ENCODE results near the gene BMPER. TPM values are rescaled to one million over a fixed set of nuclear protein-coding genes. Genes with fewer than 3 reads are reported as not detected.

Gene BMPER
- total RNA-seq, 1 experiment from 2014 or later = not detected

- BruUV-seq (replicated peaks) = no TSS peak
- no peaks in the 10 kb centered on the region for H3K27me3 ChIP-seq (replicated peaks; ENCODE audit: control insufficient read depth, insufficient read depth, low read length)
- H3K9me3 ChIP-seq = no peaks in the 10 kb centered on the region
- CTCF ChIA-PET = no interaction called here
- H3K9me3 Mint-ChIP-seq (ENCODE audit: unreplicated experiment) = no peaks in the 10 kb centered on the region
- H3K4me1 Mint-ChIP-seq (ENCODE audit: low read depth, unreplicated experiment) = no peaks in the 10 kb centered on the region
- H3K4me3 Mint-ChIP-seq (ENCODE audit: unreplicated experiment) = no peak overlapping the region
- DNase-seq = no peak
- H3K4me1 ChIP-seq = no peaks in the 10 kb centered on the region
- intact Hi-C loops (cut with micrococcal nuclease; ENCODE audit: unreplicated experiment) = no loop called here
- H3K36me3 Mint-ChIP-seq (ENCODE audit: insufficient read depth, unreplicated experiment) = no peaks in the 10 kb centered on the region
- no peak overlapping the region for H3K4me3 ChIP-seq (ENCODE audit: low read depth, low read length)
- H3K27me3 Mint-ChIP-seq (ENCODE audit: insufficient read depth, unreplicated experiment) = peaks cover 14% of the 10 kb centered on the region
- POLR2A ChIA-PET = no interaction called here
- TF ChIP-seq CTCF (IDR thresholded peaks at IDR 0.05; ENCODE audit: insufficient read depth in 1 of 2, low read depth in 1 of 2, low read length in 1 of 2, severe bottlenecking in 1 of 2, unreplicated experiment in 1 of 2) = no peak
- H3K27ac Mint-ChIP-seq (ENCODE audit: unreplicated experiment) = no peak overlapping the region
- no peaks in the 10 kb centered on the region for H3K36me3 ChIP-seq (ENCODE audit: control insufficient read depth, insufficient read depth, low read length)
Measured at GRCh38 chr7:33928986-33929385, 23.6 kb downstream of the BMPER start.

GRCh38 chr7:33932221-33932620 lies 26.9 kb downstream of the BMPER start:
- intact Hi-C loops (cut with micrococcal nuclease; ENCODE audit: unreplicated experiment) = loop anchor here (1.0 to 2.0 kb wide), 2 partner anchors 175 to 509 kb away; no protein-coding TSS in a partner anchor
- DNase-seq = no peak
- no peaks in the 10 kb centered on the region for H3K36me3 Mint-ChIP-seq (ENCODE audit: insufficient read depth, unreplicated experiment)
- no peaks in the 10 kb centered on the region for H3K36me3 ChIP-seq (ENCODE audit: control insufficient read depth, insufficient read depth, low read length)
- no peaks in the 10 kb centered on the region for H3K9me3 Mint-ChIP-seq (ENCODE audit: unreplicated experiment)
- peaks cover 16% of the 10 kb centered on the region for H3K27me3 Mint-ChIP-seq (ENCODE audit: insufficient read depth, unreplicated experiment)
- H3K4me3 ChIP-seq (ENCODE audit: low read depth, low read length) = no peak overlapping the region
- no peaks in the 10 kb centered on the region for H3K27me3 ChIP-seq (replicated peaks; ENCODE audit: control insufficient read depth, insufficient read depth, low read length)
- no peaks in the 10 kb centered on the region for H3K9me3 ChIP-seq
- ChIA-PET POLR2A (no interaction called here), CTCF (interaction anchor here (0.6 to 1.5 kb wide), 13 partner anchors 11 to 749 kb away, joined by 3 to 13 read pairs (median 3); no protein-coding TSS in a partner anchor)
- no peaks in the 10 kb centered on the region for H3K4me1 Mint-ChIP-seq (ENCODE audit: low read depth, unreplicated experiment)
- no peaks in the 10 kb centered on the region for H3K4me1 ChIP-seq
- TF ChIP-seq CTCF (IDR thresholded peaks at IDR 0.05; ENCODE audit: insufficient read depth in 1 of 2, low read depth in 1 of 2, low read length in 1 of 2, severe bottlenecking in 1 of 2, unreplicated experiment in 1 of 2) = no peak
- no peak overlapping the region for H3K4me3 Mint-ChIP-seq (ENCODE audit: unreplicated experiment)
- BruUV-seq (replicated peaks) = no TSS peak
- no peak overlapping the region for H3K27ac Mint-ChIP-seq (ENCODE audit: unreplicated experiment)

GRCh38 chr7:33932832-33933468 lies 27.6 kb downstream of the BMPER start:
- H3K36me3 Mint-ChIP-seq (ENCODE audit: insufficient read depth, unreplicated experiment) = no peaks in the 10 kb centered on the region
- peaks cover 21% of the 10 kb centered on the region for H3K27me3 Mint-ChIP-seq (ENCODE audit: insufficient read depth, unreplicated experiment)
- no peaks in the 10 kb centered on the region for H3K9me3 Mint-ChIP-seq (ENCODE audit: unreplicated experiment)

More at GRCh38 chr7:33932832-33933468, 27.6 kb downstream of the BMPER start:
- no peak overlapping the region for H3K4me3 Mint-ChIP-seq (ENCODE audit: unreplicated experiment)
- Histone ChIP-seq H3K36me3 (ENCODE audit: control insufficient read depth, insufficient read depth, low read length) (no peaks in the 10 kb centered on the region), H3K9me3 (no peaks in the 10 kb centered on the region), H3K4me3 (ENCODE audit: low read depth, low read length) (no peak overlapping the region), H3K4me1 (no peaks in the 10 kb centered on the region), H3K27me3 (replicated peaks; ENCODE audit: control insufficient read depth, insufficient read depth, low read length) (no peaks in the 10 kb centered on the region)
- no TSS peak for BruUV-seq (replicated peaks)
- ChIA-PET CTCF (interaction anchor here (0.6 to 1.5 kb wide), 15 partner anchors 11 to 750 kb away, joined by 3 to 13 read pairs (median 3); partner anchors contain the start of gene BMPER), POLR2A (no interaction called here)
- peak; percentile 64 to 75 for DNase-seq
- no peaks in the 10 kb centered on the region for H3K4me1 Mint-ChIP-seq (ENCODE audit: low read depth, unreplicated experiment)
- intact Hi-C loops (cut with micrococcal nuclease; ENCODE audit: unreplicated experiment) = loop anchor here (1.0 to 2.0 kb wide), 5 partner anchors 176 to 748 kb away; no protein-coding TSS in a partner anchor
- peak; percentile 81 to 95 for TF ChIP-seq CTCF (IDR thresholded peaks at IDR 0.05; ENCODE audit: insufficient read depth in 1 of 2, low read depth in 1 of 2, low read length in 1 of 2, severe bottlenecking in 1 of 2, unreplicated experiment in 1 of 2)
- no peak overlapping the region for H3K27ac Mint-ChIP-seq (ENCODE audit: unreplicated experiment)
